ENCODE results near the gene ANKRD9.

ANKRD9 gene

DNA sequence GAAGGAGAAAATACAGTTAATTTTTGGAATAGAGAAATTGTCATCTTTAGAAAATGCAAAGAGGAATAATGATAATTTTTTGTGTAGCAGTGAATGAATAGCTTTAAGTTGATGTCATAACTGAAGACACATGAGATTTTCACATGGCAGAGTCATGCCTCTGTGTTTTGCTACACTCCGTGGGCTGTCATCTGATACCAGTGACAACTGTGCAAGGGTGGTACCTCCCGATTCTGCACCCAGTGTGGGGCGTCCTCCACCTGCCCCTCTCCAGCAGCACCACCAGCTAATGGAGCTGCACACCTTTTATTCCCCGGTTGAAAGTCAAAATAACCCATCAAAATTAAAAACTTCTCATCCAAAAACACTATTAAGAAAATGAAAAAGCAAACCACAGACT lies 47.2 kb downstream of the ANKRD9 start:
- H3K27me3 Mint-ChIP-seq: no peaks in the 10 kb centered on the region
- H3K36me3 Mint-ChIP-seq (ENCODE audit: low read depth): peaks cover 22% of the 10 kb centered on the region
- peaks cover 5% of the 10 kb centered on the region for H3K4me1 Mint-ChIP-seq (ENCODE audit: low read depth)
- H3K27ac Mint-ChIP-seq: no peak overlapping the region
- no peak overlapping the region for H3K4me3 Mint-ChIP-seq
- no peaks in the 10 kb centered on the region for H3K9me3 Mint-ChIP-seq

DNA sequence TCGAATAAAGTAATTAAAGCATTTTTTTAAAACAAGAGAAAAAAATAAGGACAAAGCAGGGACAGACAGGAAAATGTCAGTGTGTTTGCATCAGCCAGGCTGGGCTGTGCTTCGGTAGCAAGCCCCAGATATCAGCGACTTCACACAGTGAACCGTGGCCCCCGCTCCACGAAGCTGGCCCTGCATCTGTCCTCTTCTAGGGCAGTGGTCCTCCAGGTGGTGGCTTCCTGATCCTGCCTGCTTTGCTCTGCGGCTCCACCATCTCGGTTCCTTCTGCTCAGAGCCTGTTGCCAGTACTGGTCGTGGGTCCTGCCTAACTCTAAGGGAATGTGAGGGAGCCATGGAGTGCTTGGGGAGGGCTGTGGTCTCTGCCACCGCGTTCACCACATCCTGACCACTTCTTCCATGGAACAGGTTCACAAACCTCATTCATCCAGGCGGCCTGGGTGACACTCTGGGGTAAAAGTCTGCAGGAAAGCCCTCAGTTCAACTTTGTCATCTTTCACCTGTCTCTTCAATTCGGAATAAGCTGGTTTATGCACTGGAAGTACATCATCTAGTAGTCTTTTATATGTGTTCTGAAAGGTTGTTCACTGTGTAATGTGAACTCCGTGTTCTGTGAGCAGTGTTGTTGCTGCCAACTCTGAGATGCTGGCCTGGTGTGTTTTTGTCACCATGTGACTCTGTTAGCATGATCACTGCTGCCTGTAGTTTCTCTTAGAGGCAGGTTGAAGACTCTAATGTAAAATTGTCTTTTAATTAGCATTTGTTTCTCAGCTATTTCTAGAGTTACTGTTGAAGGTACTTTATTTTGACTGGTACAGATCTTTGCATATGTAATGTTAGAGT lies 47.9 kb downstream of the ANKRD9 start:
- no peak overlapping the region for H3K27ac Mint-ChIP-seq
- no peaks in the 10 kb centered on the region for H3K27me3 Mint-ChIP-seq
- H3K36me3 Mint-ChIP-seq (ENCODE audit: low read depth): peaks cover 19% of the 10 kb centered on the region

DNA sequence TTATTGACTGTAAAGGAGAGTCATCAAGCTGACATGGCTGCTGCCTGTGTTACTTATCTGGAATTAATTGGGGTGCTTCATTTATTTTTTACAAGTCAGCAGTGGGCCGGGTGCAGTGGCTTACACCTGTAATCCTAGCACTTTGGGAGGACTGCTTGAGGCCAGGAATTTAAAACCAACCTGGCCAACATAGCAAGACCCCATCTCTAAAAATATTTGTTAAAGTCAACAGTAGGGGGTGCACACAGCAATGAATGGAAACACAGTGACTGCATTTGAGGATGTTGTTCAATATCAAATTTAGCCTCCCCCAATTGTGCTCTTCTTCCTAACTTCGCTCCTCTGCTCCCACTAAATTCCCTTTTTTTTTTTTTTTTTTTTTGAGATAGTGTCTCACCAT lies 52.1 kb downstream of the ANKRD9 start:
- Mint-ChIP-seq H3K27ac (no peak overlapping the region), H3K27me3 (no peaks in the 10 kb centered on the region), H3K36me3 (ENCODE audit: low read depth) (peaks cover 2% of the 10 kb centered on the region), H3K4me1 (ENCODE audit: low read depth) (peaks cover 5% of the 10 kb centered on the region), H3K9me3 (no peaks in the 10 kb centered on the region), H3K4me3 (no peak overlapping the region)

More for the DNA sequence above, 47.9 kb downstream of the ANKRD9 start:
- H3K4me1 Mint-ChIP-seq (ENCODE audit: low read depth): peaks cover 5% of the 10 kb centered on the region
- H3K4me3 Mint-ChIP-seq: no peak overlapping the region
- no peaks in the 10 kb centered on the region for H3K9me3 Mint-ChIP-seq

DNA sequence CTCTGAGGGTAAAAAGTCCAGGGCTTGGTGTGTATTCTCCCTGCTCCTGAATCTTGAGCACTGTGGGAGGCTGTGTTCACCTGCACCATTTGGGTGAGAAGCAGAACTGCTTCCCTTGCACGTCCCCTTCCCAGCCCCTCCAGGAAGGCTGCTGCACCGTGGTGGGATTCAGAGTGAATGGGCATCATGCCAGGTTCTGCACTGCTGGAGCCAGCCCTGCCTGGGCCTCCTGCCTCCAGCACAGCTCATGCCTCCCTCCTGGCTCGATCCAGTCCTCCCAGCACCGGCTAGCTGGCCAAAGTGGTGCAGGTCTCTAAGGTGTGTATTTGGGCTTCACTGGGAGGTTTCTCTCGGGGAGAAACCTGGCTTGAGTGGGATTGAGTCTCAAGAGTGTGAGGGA lies 54.9 kb downstream of the ANKRD9 start:
- no peak overlapping the region for H3K27ac Mint-ChIP-seq
- no peak overlapping the region for H3K4me3 Mint-ChIP-seq
- no peaks in the 10 kb centered on the region for H3K27me3 Mint-ChIP-seq
- H3K36me3 Mint-ChIP-seq (ENCODE audit: low read depth): peaks cover 12% of the 10 kb centered on the region
- H3K9me3 Mint-ChIP-seq: no peaks in the 10 kb centered on the region
- no peaks in the 10 kb centered on the region for H3K4me1 Mint-ChIP-seq (ENCODE audit: low read depth)

DNA sequence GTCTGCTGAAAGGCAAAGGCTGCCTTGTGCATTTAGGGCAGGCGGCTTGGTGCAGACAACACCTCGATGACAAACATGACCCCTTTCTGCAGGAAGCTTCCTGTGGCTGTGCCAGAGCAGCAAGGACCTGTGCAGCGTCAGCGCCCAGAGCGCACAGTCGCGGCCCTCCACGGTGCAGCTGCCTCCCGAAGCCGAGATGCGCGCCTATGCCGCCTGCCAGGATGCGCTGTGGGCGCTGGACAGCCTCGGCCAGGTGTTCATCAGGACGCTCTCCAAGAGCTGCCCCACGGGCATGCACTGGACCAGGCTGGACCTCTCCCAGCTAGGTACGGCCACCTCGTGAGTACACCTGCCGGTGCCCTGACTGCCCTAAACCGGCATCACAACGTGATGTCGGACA lies 57.3 kb downstream of the ANKRD9 start:
- H3K36me3 Mint-ChIP-seq (ENCODE audit: low read depth): peaks cover 14% of the 10 kb centered on the region
- H3K4me3 Mint-ChIP-seq: no peak overlapping the region
- H3K9me3 Mint-ChIP-seq: no peaks in the 10 kb centered on the region
- H3K4me1 Mint-ChIP-seq (ENCODE audit: low read depth): no peaks in the 10 kb centered on the region
- H3K27ac Mint-ChIP-seq: no peak overlapping the region
- no peaks in the 10 kb centered on the region for H3K27me3 Mint-ChIP-seq

Measured in stimulated activated naive CD8-positive, alpha-beta T cell treated with anti-CD3 and anti-CD28 coated beads, Interleukin-15, Interleukin-2, amounts not matched to agents 100 ng/mL and 50 ng/mL, for 24 hours (primary cell).